K562 (cell line): Measurements from ENCODE around the gene PIK3R5. TPM values are rescaled to one million over a fixed set of nuclear protein-coding genes. Genes with fewer than 3 reads are reported as not detected.

Experiments
- ATAC-seq: fragments of 200-7000 bp; cut with Tn5 transposase; 3 replicates; pipeline ENCODE4 v1.9.1; 2020; ENCODE audit warnings: moderate library complexity
- BruUV-seq: library from RNA; stranded (reverse); fragments of 400-500 nt; replicated peaks from 2 replicates; lab custom pipeline; 2021; lab: Mats Ljungman, UMichigan
- CTCF ChIA-PET: fragments of 300-600 bp; formaldehyde crosslinking; extraction: SDS; loops from one replicate; lab custom pipeline; 2021; ENCODE audit warnings: low intra/inter-chr PET ratio; lab: Yijun Ruan, JAX
- POLR2A ChIA-PET: fragments of 300-600, 350-650 bp; sonication (Branson Sonifier 250); formaldehyde crosslinking; extraction: SDS; loops from one replicate; lab custom pipeline; 2021; ENCODE audit warnings: antibody characterized with exemption, inconsistent platforms; lab: Yijun Ruan, JAX
- DNase-seq, 4 experiments: peaks; one replicate each; pipeline versions ENCODE4 v3.0.0 to v3.0.0-alpha.2; 2011 to 2018; ENCODE audit warnings: low spot score in 3 of 4, mixed read lengths in 3 of 4; ENCODE audit errors: extremely low read depth in 1 of 4
- FAIRE-seq: peaks from 2 replicates; lab custom pipeline; 2011; peaks lifted over from hg19 to GRCh38; lab: Jason Lieb, UNC
- H2AFZ ChIP-seq: 2 replicates; pipeline ENCODE4 v1.6.0; 2011; ENCODE audit warnings: low read depth, low read length, control low read depth, inconsistent platforms
- H3K27ac ChIP-seq: fragments of 200-600 bp; 3 replicates; pipeline ENCODE4 v1.8.0; 2011; ENCODE audit warnings: low read depth, mild to moderate bottlenecking, control low read depth, inconsistent platforms, low read length, moderate library complexity, mixed read lengths; ENCODE audit errors: extremely low read depth
- H3K27me3 ChIP-seq, 2 experiments: fragments of 300-600 bp in 1 of 2; 2 replicates in 1 of 2; 3 replicates in 1 of 2; pipeline versions ENCODE4 v1.6.0 to v1.8.0; 2011; ENCODE audit warnings: inconsistent platforms in 2 of 2, low read length in 2 of 2, mild to moderate bottlenecking in 1 of 2, mixed read lengths in 1 of 2, moderate library complexity in 1 of 2; ENCODE audit not compliant: control insufficient read depth in 2 of 2, insufficient read depth in 2 of 2
- H3K36me3 ChIP-seq: fragments of 300-600 bp; 3 replicates; pipeline ENCODE4 v1.8.0; 2011; ENCODE audit warnings: mild to moderate bottlenecking, low read length, inconsistent platforms; ENCODE audit not compliant: control insufficient read depth, insufficient read depth
- H3K4me1 ChIP-seq, 2 experiments: fragments of 200-600 bp in 1 of 2; replicated peaks in 1 of 2; 2 replicates in 1 of 2; 3 replicates in 1 of 2; pipeline versions ENCODE4 v1.5.1 to v1.8.0; 2011; ENCODE audit warnings: inconsistent platforms in 2 of 2, low read length in 2 of 2, mild to moderate bottlenecking in 1 of 2, mixed read lengths in 1 of 2, moderate library complexity in 1 of 2; ENCODE audit not compliant: control insufficient read depth in 2 of 2, insufficient read depth in 2 of 2
- H3K4me2 ChIP-seq: 2 replicates; pipeline ENCODE4 v1.6.1; 2011; ENCODE audit warnings: low read length, control low read depth, inconsistent platforms, mixed read lengths; ENCODE audit not compliant: insufficient read depth
- H3K4me3 ChIP-seq: fragments of 200-600 bp; sonication (generic), shearing (Covaris generic); 2 replicates; pipeline ENCODE4 v1.5.1; 2016; ENCODE audit warnings: control low read depth, inconsistent platforms
- H3K79me2 ChIP-seq: fragments of 200-600 bp; 3 replicates; pipeline ENCODE4 v1.8.0; 2011; ENCODE audit warnings: low read length, inconsistent platforms; ENCODE audit not compliant: control insufficient read depth, insufficient read depth
- H3K9ac ChIP-seq, 2 experiments: 2 replicates each; pipeline versions ENCODE4 v1.6.0 to v1.6.1; 2011; ENCODE audit warnings: low read depth in 2 of 2, low read length in 2 of 2, control low read depth in 1 of 2, inconsistent platforms in 1 of 2, mild to moderate bottlenecking in 1 of 2, mixed read lengths in 1 of 2; ENCODE audit not compliant: insufficient read depth in 1 of 2
- H3K9me1 ChIP-seq: one replicate; pipeline ENCODE4 v1.6.0; 2011; ENCODE audit warnings: inconsistent platforms, mild to moderate bottlenecking, low read length, moderate library complexity; ENCODE audit not compliant: control insufficient read depth, insufficient read depth
- H3K9me3 ChIP-seq: replicated peaks from 2 replicates; pipeline ENCODE4 v1.5.1; 2011; ENCODE audit warnings: low read depth, low read length, inconsistent platforms; ENCODE audit not compliant: control insufficient read depth, insufficient read depth
- H4K20me1 ChIP-seq: replicated peaks from 2 replicates; pipeline ENCODE4 v1.6.1; 2011; ENCODE audit warnings: low read length, inconsistent platforms, mixed read lengths; ENCODE audit not compliant: control insufficient read depth, insufficient read depth
- CBX8 ChIP-seq: fragments of 200-600 bp; sonication (generic); IDR thresholded peaks from 2 replicates; pipeline ENCODE4 v1.6.1; 2012; ENCODE audit warnings: borderline replicate concordance, mixed run types, low read depth, mild to moderate bottlenecking, moderate library complexity, mixed read lengths, low read length, control low read depth, inconsistent platforms; ENCODE audit not compliant: poor library complexity, severe bottlenecking; ENCODE audit errors: extremely low read depth
- CHD1 ChIP-seq: fragments of 200-600 bp; sonication (generic); IDR thresholded peaks from one replicate; pipeline ENCODE4 v1.6.1; 2012; ENCODE audit warnings: mild to moderate bottlenecking, moderate library complexity, low read length, inconsistent platforms
- ELF4 ChIP-seq: fragments of 450-650 bp; formaldehyde crosslinking; IDR thresholded peaks from 2 replicates; pipeline ENCODE4 v1.4.0; 2022; ENCODE audit warnings: missing genetic modification characterization
- FOXM1 ChIP-seq, 2 experiments: fragments of 450-650 bp in 1 of 2; sonication (generic) in 1 of 2; formaldehyde crosslinking in 1 of 2; IDR thresholded peaks; 2 replicates each; pipeline versions ENCODE4 v1.6.1 to v1.9.0; 2017 to 2022; ENCODE audit warnings: low read depth in 2 of 2, mild to moderate bottlenecking in 2 of 2, missing genetic modification reagents in 1 of 2, moderate library complexity in 1 of 2
- FOXP1 ChIP-seq: sonication (generic); formaldehyde crosslinking; IDR thresholded peaks from 2 replicates; pipeline ENCODE4 v1.8.0; 2022; ENCODE audit warnings: mild to moderate bottlenecking, missing genetic modification reagents
- JUND ChIP-seq, 2 experiments: IDR thresholded peaks; 2 replicates in 1 of 2; 3 replicates in 1 of 2; pipeline ENCODE4 v1.6.1; 2011; ENCODE audit warnings: borderline replicate concordance in 2 of 2, low read depth in 2 of 2, low read length in 2 of 2, improper control_type of control experiment in 1 of 2, missing biosample characterization in 1 of 2, missing genetic modification characterization in 1 of 2, missing genetic modification reagents in 1 of 2
- MAFG ChIP-seq: fragments of 450-650 bp; conservative IDR thresholded peaks from 2 replicates; pipeline ENCODE4 v1.6.1; 2016; ENCODE audit warnings: missing genetic modification characterization, missing compliant biosample characterization
- PHB ChIP-seq: fragments of 250-450 bp; sonication (Bioruptor Pico); IDR thresholded peaks from 2 replicates; pipeline ENCODE4 v1.5.0; 2021
- RBM39 ChIP-seq: fragments of 200-400 bp; formaldehyde crosslinking; optimal IDR thresholded peaks from 2 replicates; pipeline ENCODE3; 2018; ENCODE audit warnings: low read depth, low read length
- SFPQ ChIP-seq: fragments of 200-400 bp; formaldehyde crosslinking; IDR thresholded peaks from 2 replicates; pipeline ENCODE4 v1.6.1; 2017; ENCODE audit warnings: mild to moderate bottlenecking, low read depth, low read length, moderate library complexity
- ZNF436 ChIP-seq: fragments of 250-450, 450-650 bp; sonication (Bioruptor Pico); formaldehyde crosslinking; IDR thresholded peaks from 2 replicates; pipeline ENCODE4 v1.7.0; 2020; ENCODE audit warnings: mild to moderate bottlenecking
- ZNF696 ChIP-seq: fragments of 250-450 bp; sonication (Bioruptor Pico); conservative IDR thresholded peaks from 2 replicates; pipeline ENCODE4 v1.4.0; 2020; ENCODE audit warnings: mild to moderate bottlenecking, moderate library complexity
- WGBS: fragments of 100-300 bp; shearing (Covaris generic); methylation state at CpG from one replicate; pipeline ENCODE4 v1.1.6; 2016; ENCODE audit warnings: low coverage, mixed read lengths; ENCODE audit not compliant: insufficient coverage; ENCODE audit errors: missing lambda C conversion rate; 5-methylcytosine and 5-hydroxymethylcytosine counted together
- in situ Hi-C: fragments of 300-500 bp; cut with MboI; formaldehyde crosslinking; loops from 4 replicates; pipeline ENCODE4 v1.15.0; 2018; ENCODE audit warnings: inconsistent platforms, mixed read lengths
- intact Hi-C: fragments of 100-400 bp; cut with micrococcal nuclease; formaldehyde crosslinking; loops from 2 replicates; pipeline ENCODE4 v1.14.2; 2022
- polyA plus RNA-seq, 8 experiments: library from polyadenylated mRNA; depleted of rRNA in 4 of 8; stranded (reverse) in 5 of 8; unstranded in 3 of 8; fragments of >200 nt; fragmentation: Nextera tagmentation in 2 of 8; fragmentation: Illumina TruSeq in 1 of 8; extraction: Ambion mirVana in 2 of 8; extraction: Trizol in 1 of 8; gene quantifications; 2 replicates each; pipeline versions ENCODE4 v1.2.1 to v1.2.3, GENCODE V29; 2011 to 2014; ENCODE audit warnings: inconsistent platforms in 1 of 8, missing spikeins in 1 of 8
- total RNA-seq, 7 experiments: library from RNA; depleted of rRNA in 6 of 7; stranded (reverse); fragments of >200 nt in 6 of 7; fragmentation: Illumina TruSeq in 2 of 7; extraction: Trizol in 2 of 7; gene quantifications; 2 replicates each; pipeline versions ENCODE4 v1.2.1 to v1.2.3, GENCODE V29; 2011 to 2021; ENCODE audit warnings: low replicate concordance in 1 of 7
- TF ChIP-seq, protein P1 (sequence below): sonication (generic); formaldehyde crosslinking; IDR thresholded peaks from 2 replicates; pipeline ENCODE4 v1.8.0; 2022; ENCODE audit warnings: missing genetic modification reagents, mild to moderate bottlenecking, borderline replicate concordance

PIK3R5 gene
- total and polyA plus RNA-seq, 9 of the 15 experiments (the other 6 are each of a cell fraction or from before 2014, with no cell fraction given), result 0.01 to 0.38 TPM; not detected in 7

DNA sequence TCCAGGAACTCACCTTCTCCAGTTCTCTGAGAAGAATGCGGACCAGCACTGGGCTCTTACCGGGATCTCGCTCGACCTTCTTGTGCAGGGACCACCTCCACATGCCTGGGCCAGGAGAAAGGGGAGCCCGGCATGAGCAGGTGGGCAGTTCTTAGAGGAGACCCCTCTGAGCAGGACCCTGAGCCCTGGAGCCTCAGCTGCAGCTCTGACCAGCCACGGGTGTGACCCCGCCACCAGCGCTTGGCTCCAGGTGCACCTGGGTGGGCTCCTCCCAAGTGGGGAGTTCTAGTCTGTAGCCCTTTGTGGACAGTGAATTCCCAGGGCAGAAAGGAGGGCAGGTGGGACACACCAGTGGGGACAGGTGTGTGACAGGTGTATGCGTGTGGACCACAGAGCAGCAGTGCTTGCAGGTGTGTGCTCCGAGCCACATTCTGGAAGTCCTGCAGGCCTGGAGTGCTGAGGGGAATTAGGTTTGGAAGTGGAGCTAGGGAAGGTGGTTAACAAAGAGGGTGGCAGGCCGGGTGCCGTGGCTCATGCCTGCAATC, 126.9 kb downstream of the PIK3R5 start:
- Histone ChIP-seq H3K9ac (no peak overlapping the region; a peak in 1 of 4 replicates), H3K79me2 (no peaks in the 10 kb centered on the region), H4K20me1 (no peaks in the 10 kb centered on the region), H3K9me1 (no peaks in the 10 kb centered on the region), H3K4me2 (no peak overlapping the region), H3K27ac (no peak overlapping the region), H3K9me3 (no peaks in the 10 kb centered on the region), H2AFZ (no peak overlapping the region), H3K4me3 (no peak overlapping the region), H3K36me3 (no peaks in the 10 kb centered on the region), H3K27me3 (peaks cover 3 to 22% of the 10 kb centered on the region in 2 experiments; a peak in 3 of 5 replicates), H3K4me1 (no peaks in the 10 kb centered on the region)
- FAIRE-seq (no peak), ATAC-seq (no peak), DNase-seq (no peak)
- BruUV-seq, result no TSS peak
- ChIA-PET POLR2A (no interaction called here), CTCF (no interaction called here)
- WGBS, result 0% methylated on average over 10 of the region's 12 CpGs
- intact Hi-C loops, result no loop called here
- in situ Hi-C loops, result no loop called here
- no peak for TF ChIP-seq FOXP1
- TF ChIP-seq CBX8, result no peak
- no peak for TF ChIP-seq ZNF696 (CRISPR knock-in tag)
- no peak for TF ChIP-seq ELF4 (CRISPR knock-in tag)
- no peak for TF ChIP-seq RBM39
- no peak for TF ChIP-seq ZNF436 (CRISPR knock-in tag)
- TF ChIP-seq, protein P1, sequence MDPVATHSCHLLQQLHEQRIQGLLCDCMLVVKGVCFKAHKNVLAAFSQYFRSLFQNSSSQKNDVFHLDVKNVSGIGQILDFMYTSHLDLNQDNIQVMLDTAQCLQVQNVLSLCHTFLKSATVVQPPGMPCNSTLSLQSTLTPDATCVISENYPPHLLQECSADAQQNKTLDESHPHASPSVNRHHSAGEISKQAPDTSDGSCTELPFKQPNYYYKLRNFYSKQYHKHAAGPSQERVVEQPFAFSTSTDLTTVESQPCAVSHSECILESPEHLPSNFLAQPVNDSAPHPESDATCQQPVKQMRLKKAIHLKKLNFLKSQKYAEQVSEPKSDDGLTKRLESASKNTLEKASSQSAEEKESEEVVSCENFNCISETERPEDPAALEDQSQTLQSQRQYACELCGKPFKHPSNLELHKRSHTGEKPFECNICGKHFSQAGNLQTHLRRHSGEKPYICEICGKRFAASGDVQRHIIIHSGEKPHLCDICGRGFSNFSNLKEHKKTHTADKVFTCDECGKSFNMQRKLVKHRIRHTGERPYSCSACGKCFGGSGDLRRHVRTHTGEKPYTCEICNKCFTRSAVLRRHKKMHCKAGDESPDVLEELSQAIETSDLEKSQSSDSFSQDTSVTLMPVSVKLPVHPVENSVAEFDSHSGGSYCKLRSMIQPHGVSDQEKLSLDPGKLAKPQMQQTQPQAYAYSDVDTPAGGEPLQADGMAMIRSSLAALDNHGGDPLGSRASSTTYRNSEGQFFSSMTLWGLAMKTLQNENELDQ (CRISPR knock-in tag), result no peak
- no peak for TF ChIP-seq JUND (IDR thresholded peaks at IDR 0.05; ENCODE audit: borderline replicate concordance, low read depth, low read length)
- TF ChIP-seq JUND (tag; IDR thresholded peaks at IDR 0.05; ENCODE audit: borderline replicate concordance, low read depth, low read length), result no peak
- no peak for TF ChIP-seq PHB (CRISPR knock-in tag)
- no peak for TF ChIP-seq SFPQ
- TF ChIP-seq FOXM1 (IDR thresholded peaks at IDR 0.05; ENCODE audit: low read depth), result no peak
- no peak for TF ChIP-seq FOXM1 (CRISPR knock-in tag; IDR thresholded peaks at IDR 0.05; ENCODE audit: low read depth)
- no peak for TF ChIP-seq MAFG
- TF ChIP-seq CHD1, result no peak
